ENCODE results near the gene ADAP1. TPM values are rescaled to one million over a fixed set of nuclear protein-coding genes. Genes with fewer than 3 reads are reported as not detected.
"Not testable (repeated sequence)": the region's sequence is repeated elsewhere in the genome, so short reads cannot be mapped to it uniquely, and the experiment has no call there.

ADAP1 gene
- total and polyA plus RNA-seq, 3 experiments from 2014 or later, result 37.7 to 77.3 (median 67.7) TPM

- ChIA-PET CTCF (interaction anchor here (0.7 to 2.7 kb wide), 15 partner anchors 10 to 551 kb away, joined by 3 to 22 read pairs (median 3); partner anchors contain the start of genes DNAAF5, PRKAR1B and SUN1), POLR2A (no interaction called here)
- DNase-seq, result peak; percentile 49 to 73 (median 64)
- peaks cover 0 to 38% (median 4%) of the 10 kb centered on the region in 3 donors for H3K36me3 Mint-ChIP-seq
- peak overlapping the region in 6 of 8 donors; percentile 7 to 93 (median 52) for H3K27ac Mint-ChIP-seq
- Histone ChIP-seq H3K4me3 (ENCODE audit: low read length) (no peak overlapping the region), H3K27ac (ENCODE audit: low read depth, low read length) (no peak overlapping the region), H3K36me3 (ENCODE audit: insufficient read depth, low read length) (peaks cover 14% of the 10 kb centered on the region), H3K4me1 (ENCODE audit: insufficient read depth, low read length) (peaks cover 24% of the 10 kb centered on the region), H3K9me3 (ENCODE audit: low read length) (no peaks in the 10 kb centered on the region), H3K27me3 (ENCODE audit: insufficient read depth, low read length, poor library complexity, severe bottlenecking) (no peaks in the 10 kb centered on the region)
- H3K9me3 Mint-ChIP-seq, result no peaks in the 10 kb centered on the region
- H3K27me3 Mint-ChIP-seq, result no peaks in the 10 kb centered on the region
- H3K4me1 Mint-ChIP-seq, result peaks cover 14 to 16% (median 16%) of the 10 kb centered on the region in 3 donors
- H3K4me3 Mint-ChIP-seq, result peak overlapping the region in 2 of 7 donors; percentile 62 to 78
These were observed 81.0 kb downstream of the ADAP1 start for GRCh38 chr7:873367-874002.

- H3K9me3 ChIP-seq (ENCODE audit: low read length); H3K27ac ChIP-seq (ENCODE audit: low read depth, low read length); H3K27me3 ChIP-seq (ENCODE audit: insufficient read depth, low read length, poor library complexity, severe bottlenecking); DNase-seq; H3K4me3 Mint-ChIP-seq; H3K9me3 Mint-ChIP-seq; H3K4me3 ChIP-seq (ENCODE audit: low read length); H3K27me3 Mint-ChIP-seq: not testable (repeated sequence)
- Histone ChIP-seq H3K36me3 (ENCODE audit: insufficient read depth, low read length) (peaks cover 14% of the 10 kb centered on the region), H3K4me1 (ENCODE audit: insufficient read depth, low read length) (peaks cover 17% of the 10 kb centered on the region)
- ChIA-PET CTCF (interaction anchor here (0.7 to 2.7 kb wide), 15 partner anchors 11 to 550 kb away, joined by 3 to 22 read pairs (median 3); partner anchors contain the start of genes DNAAF5, PRKAR1B and SUN1), POLR2A (interaction anchor here (0.7 kb wide), 1 partner anchor 56 kb away, joined by 4 read pairs; no protein-coding TSS in a partner anchor)
- peak overlapping the region in 3 of 8 donors; percentile 37 to 93 (median 47) for H3K27ac Mint-ChIP-seq
- H3K36me3 Mint-ChIP-seq, result peaks cover 0 to 39% (median 4%) of the 10 kb centered on the region in 3 donors
- H3K4me1 Mint-ChIP-seq, result peaks cover 10% of the 10 kb centered on the region in 3 donors
These were observed 81.8 kb downstream of the ADAP1 start for GRCh38 chr7:872685-873084.

DNA sequence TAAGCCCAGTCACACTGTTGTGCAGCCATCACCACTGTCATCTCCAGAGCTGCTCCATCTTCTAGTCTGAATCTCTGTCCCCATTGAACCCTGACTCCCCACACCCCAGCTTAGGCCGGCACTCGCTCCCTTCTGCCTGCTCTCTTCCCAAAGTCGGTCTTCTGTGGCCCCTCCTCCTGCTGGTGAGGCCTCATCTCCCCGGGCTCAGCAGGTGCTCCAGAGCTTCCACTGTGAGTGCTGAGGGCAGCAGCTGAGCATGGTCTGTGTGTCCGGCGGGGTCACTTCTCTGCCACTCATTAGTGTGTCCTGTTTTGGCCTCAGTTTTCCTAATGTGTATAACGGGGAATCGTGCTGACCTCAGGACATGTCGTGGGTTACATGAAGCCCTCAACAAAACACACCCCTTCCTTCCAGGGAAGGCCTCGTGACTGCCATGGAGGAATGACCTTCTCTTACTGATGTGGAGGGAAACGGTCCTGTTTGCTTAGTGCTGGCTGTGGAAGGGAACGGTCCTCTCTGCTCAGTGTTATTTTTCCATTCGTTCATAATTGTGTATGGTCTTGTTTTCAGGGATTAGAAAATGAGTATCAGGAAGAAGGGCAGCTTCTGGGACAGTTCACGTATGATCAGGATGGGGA, 82.5 kb downstream of the ADAP1 start:
- ChIA-PET CTCF (interaction anchor here (1.2 to 2.7 kb wide), 8 partner anchors 13 to 550 kb away, joined by 3 to 22 read pairs (median 6); no protein-coding TSS in a partner anchor), POLR2A (no interaction called here)
- H3K36me3 ChIP-seq (ENCODE audit: insufficient read depth, low read length), result peaks cover 20% of the 10 kb centered on the region
- H3K9me3 ChIP-seq (ENCODE audit: low read length), result no peaks in the 10 kb centered on the region
- no peak overlapping the region for H3K4me3 ChIP-seq (ENCODE audit: low read length)
- H3K27ac ChIP-seq (ENCODE audit: low read depth, low read length), result no peak overlapping the region
- H3K27me3 ChIP-seq (ENCODE audit: insufficient read depth, low read length, poor library complexity, severe bottlenecking), result no peaks in the 10 kb centered on the region
- DNase-seq, result no peak
- no peaks in the 10 kb centered on the region for H3K27me3 Mint-ChIP-seq
- H3K9me3 Mint-ChIP-seq, result no peaks in the 10 kb centered on the region
- no peak overlapping the region for H3K4me3 Mint-ChIP-seq
- peaks cover 4 to 45% (median 7%) of the 10 kb centered on the region in 3 donors for H3K36me3 Mint-ChIP-seq
- H3K4me1 Mint-ChIP-seq, result peaks cover 10% of the 10 kb centered on the region in 3 donors
- peaks cover 17% of the 10 kb centered on the region for H3K4me1 ChIP-seq (ENCODE audit: insufficient read depth, low read length)
- H3K27ac Mint-ChIP-seq, result peak overlapping the region in 3 of 8 donors; percentile 82 to 93 (median 82)

DNA sequence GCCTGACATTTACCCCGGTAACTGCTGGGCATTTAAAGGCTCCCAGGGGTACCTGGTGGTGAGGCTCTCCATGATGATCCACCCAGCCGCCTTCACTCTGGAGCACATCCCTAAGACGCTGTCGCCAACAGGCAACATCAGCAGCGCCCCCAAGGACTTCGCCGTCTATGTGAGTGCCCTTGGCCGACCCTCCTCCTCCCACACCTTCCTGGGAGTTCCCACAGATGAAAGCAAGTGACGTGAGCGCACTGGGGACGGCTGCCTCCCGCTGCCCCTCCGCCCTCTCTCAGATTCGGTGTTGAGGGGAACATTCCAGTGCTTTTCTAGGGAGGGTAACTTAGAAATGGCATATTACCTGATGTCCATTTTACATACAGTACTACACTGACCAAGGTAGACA, 85.1 kb downstream of the ADAP1 start:
- H3K36me3 Mint-ChIP-seq, result peaks cover 4 to 61% (median 15%) of the 10 kb centered on the region in 3 donors
- no peak overlapping the region for H3K4me3 ChIP-seq (ENCODE audit: low read length)
- H3K9me3 ChIP-seq (ENCODE audit: low read length), result no peaks in the 10 kb centered on the region
- ChIA-PET CTCF (interaction anchor here (1.2 kb wide), 1 partner anchor 548 kb away, joined by 3 read pairs; no protein-coding TSS in a partner anchor), POLR2A (no interaction called here)
- peaks cover 10% of the 10 kb centered on the region in 3 donors for H3K4me1 Mint-ChIP-seq
- H3K27ac Mint-ChIP-seq, result no peak overlapping the region
- H3K27ac ChIP-seq (ENCODE audit: low read depth, low read length), result no peak overlapping the region
- no peaks in the 10 kb centered on the region for H3K27me3 ChIP-seq (ENCODE audit: insufficient read depth, low read length, poor library complexity, severe bottlenecking)
- peaks cover 10% of the 10 kb centered on the region for H3K4me1 ChIP-seq (ENCODE audit: insufficient read depth, low read length)
- H3K27me3 Mint-ChIP-seq, result peaks cover 0 to 2% of the 10 kb centered on the region in 2 donors
- no peaks in the 10 kb centered on the region for H3K9me3 Mint-ChIP-seq
- DNase-seq, result no peak
- no peak overlapping the region for H3K4me3 Mint-ChIP-seq
- H3K36me3 ChIP-seq (ENCODE audit: insufficient read depth, low read length), result peaks cover 23% of the 10 kb centered on the region

GRCh38 chr7:868189-868486, 86.3 kb downstream of the ADAP1 start:
- H3K36me3 ChIP-seq (ENCODE audit: insufficient read depth, low read length), result peaks cover 23% of the 10 kb centered on the region
- H3K9me3 Mint-ChIP-seq, result no peaks in the 10 kb centered on the region
- peaks cover 0 to 2% of the 10 kb centered on the region in 2 donors for H3K27me3 Mint-ChIP-seq

DNA sequence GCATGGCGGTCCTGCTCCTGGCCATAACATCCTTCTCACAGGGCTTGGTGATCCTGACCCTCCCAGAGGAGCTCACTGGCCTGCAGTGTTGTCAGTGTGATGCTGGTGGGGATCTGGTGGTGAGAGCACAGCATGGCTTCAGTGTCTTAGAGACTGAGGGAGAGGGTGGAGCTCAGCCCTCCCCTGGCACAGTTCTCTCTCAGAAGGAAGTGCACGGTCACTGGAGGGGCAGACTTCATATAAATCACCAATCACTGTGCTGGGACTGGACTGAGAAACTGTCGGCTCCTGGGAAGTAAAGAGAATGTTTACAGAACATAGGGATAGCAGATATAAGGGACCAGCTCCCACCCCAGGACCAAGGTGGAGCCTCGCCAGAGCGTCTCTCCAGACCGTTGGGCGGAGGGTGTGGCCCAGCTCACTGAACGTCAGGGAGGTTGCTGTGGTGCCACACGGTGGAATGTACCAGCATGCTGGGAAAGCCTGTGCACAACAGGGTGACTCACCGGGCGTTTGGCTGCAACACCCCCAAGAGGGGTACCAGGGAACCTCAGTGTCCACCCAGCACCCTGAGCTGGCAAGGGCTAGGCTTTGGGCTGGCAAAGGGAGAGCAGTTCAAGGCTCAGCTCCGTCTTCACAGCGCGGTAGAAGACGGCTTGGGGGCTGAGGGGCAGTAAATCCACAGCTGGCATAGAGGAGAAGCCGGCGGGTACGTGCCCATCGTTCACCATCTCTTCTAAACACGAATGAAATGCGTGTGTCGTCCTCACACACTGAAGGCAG, 86.9 kb downstream of the ADAP1 start:
- Histone ChIP-seq H3K9me3 (ENCODE audit: low read length) (no peaks in the 10 kb centered on the region), H3K27me3 (ENCODE audit: insufficient read depth, low read length, poor library complexity, severe bottlenecking) (no peaks in the 10 kb centered on the region), H3K4me1 (ENCODE audit: insufficient read depth, low read length) (no peaks in the 10 kb centered on the region), H3K36me3 (ENCODE audit: insufficient read depth, low read length) (peaks cover 24% of the 10 kb centered on the region), H3K27ac (ENCODE audit: low read depth, low read length) (no peak overlapping the region), H3K4me3 (ENCODE audit: low read length) (no peak overlapping the region)
- CTCF ChIA-PET, result interaction anchor here (1.1 kb wide), 1 partner anchor 36 kb away, joined by 3 read pairs; no protein-coding TSS in a partner anchor
- peaks cover 0 to 2% of the 10 kb centered on the region in 2 donors for H3K27me3 Mint-ChIP-seq
- H3K36me3 Mint-ChIP-seq, result peaks cover 9 to 63% (median 17%) of the 10 kb centered on the region in 3 donors
- DNase-seq, result no peak
- no peak overlapping the region for H3K4me3 Mint-ChIP-seq
- H3K9me3 Mint-ChIP-seq, result no peaks in the 10 kb centered on the region
- H3K4me1 Mint-ChIP-seq, result no peaks in the 10 kb centered on the region
- POLR2A ChIA-PET, result interaction anchor here (0.6 kb wide), 1 partner anchor 226 kb away, joined by 3 read pairs; no protein-coding TSS in a partner anchor
- no peak overlapping the region for H3K27ac Mint-ChIP-seq

More at GRCh38 chr7:868189-868486, 86.3 kb downstream of the ADAP1 start:
- Mint-ChIP-seq H3K4me1 (peaks cover 2% of the 10 kb centered on the region in 3 donors), H3K4me3 (no peak overlapping the region), H3K27ac (no peak overlapping the region), H3K36me3 (peaks cover 9 to 66% (median 18%) of the 10 kb centered on the region in 3 donors)
- CTCF ChIA-PET, result no interaction called here
- H3K27me3 ChIP-seq (ENCODE audit: insufficient read depth, low read length, poor library complexity, severe bottlenecking), result no peaks in the 10 kb centered on the region
- no peak overlapping the region for H3K27ac ChIP-seq (ENCODE audit: low read depth, low read length)
- H3K4me1 ChIP-seq (ENCODE audit: insufficient read depth, low read length), result peaks cover 1% of the 10 kb centered on the region
- H3K9me3 ChIP-seq (ENCODE audit: low read length), result no peaks in the 10 kb centered on the region
- no peak overlapping the region for H3K4me3 ChIP-seq (ENCODE audit: low read length)
- POLR2A ChIA-PET, result no interaction called here
- DNase-seq, result no peak

GRCh38 chr7:867001-867405, 87.5 kb downstream of the ADAP1 start:
- Mint-ChIP-seq H3K4me1 (no peaks in the 10 kb centered on the region), H3K9me3 (no peaks in the 10 kb centered on the region), H3K27ac (peak overlapping the region in 1 of 8 donors; percentile 79), H3K36me3 (peaks cover 15 to 63% (median 21%) of the 10 kb centered on the region in 3 donors), H3K4me3 (no peak overlapping the region), H3K27me3 (peaks cover 0 to 2% of the 10 kb centered on the region in 2 donors)
- Histone ChIP-seq H3K4me1 (ENCODE audit: insufficient read depth, low read length) (no peaks in the 10 kb centered on the region), H3K36me3 (ENCODE audit: insufficient read depth, low read length) (peaks cover 24% of the 10 kb centered on the region), H3K9me3 (ENCODE audit: low read length) (no peaks in the 10 kb centered on the region), H3K27ac (ENCODE audit: low read depth, low read length) (no peak overlapping the region), H3K27me3 (ENCODE audit: insufficient read depth, low read length, poor library complexity, severe bottlenecking) (no peaks in the 10 kb centered on the region), H3K4me3 (ENCODE audit: low read length) (no peak overlapping the region)
- CTCF ChIA-PET, result interaction anchor here (1.1 kb wide), 1 partner anchor 35 kb away, joined by 3 read pairs; no protein-coding TSS in a partner anchor
- no peak for DNase-seq
- POLR2A ChIA-PET, result interaction anchor here (0.6 kb wide), 1 partner anchor 226 kb away, joined by 3 read pairs; no protein-coding TSS in a partner anchor
